Mucosa of rectum (tissue), 2 donors: Measurements from ENCODE around the gene TNFAIP1.

ENCODE experiments used
- H3K27ac ChIP-seq, 2 donors: one replicate each; pipeline ENCODE4 v1.7.0; 2013; ENCODE audit warnings: inconsistent platforms in 2 of 2, low read depth in 2 of 2, low read length in 2 of 2
- H3K27me3 ChIP-seq, 2 donors: one replicate each; pipeline ENCODE4 v1.7.0; 2013; ENCODE audit warnings: low read length in 2 of 2; ENCODE audit not compliant: control insufficient read depth in 2 of 2, insufficient read depth in 2 of 2
- H3K36me3 ChIP-seq, 2 donors: one replicate each; pipeline ENCODE4 v1.7.0; 2013; ENCODE audit warnings: low read length in 2 of 2; ENCODE audit not compliant: control insufficient read depth in 2 of 2, insufficient read depth in 2 of 2
- H3K4me1 ChIP-seq, 2 donors: one replicate each; pipeline ENCODE4 v1.7.0; 2013; ENCODE audit warnings: low read length in 2 of 2, mild to moderate bottlenecking in 1 of 2; ENCODE audit not compliant: control insufficient read depth in 2 of 2, insufficient read depth in 2 of 2
- H3K4me3 ChIP-seq, 2 donors: one replicate each; pipeline ENCODE4 v1.7.0; 2013; ENCODE audit warnings: low read length in 2 of 2
- H3K9ac ChIP-seq, 2 donors: one replicate each; pipeline ENCODE4 v1.7.0; 2013; ENCODE audit warnings: low read length in 2 of 2, low read depth in 1 of 2, mild to moderate bottlenecking in 1 of 2
- H3K9me3 ChIP-seq, 2 donors: one replicate each; pipeline ENCODE4 v1.7.0; 2013; ENCODE audit warnings: low read length in 2 of 2; ENCODE audit not compliant: control insufficient read depth in 2 of 2
- donor health status: healthy.
- donor health status: Normal muscosa, but diverticular disease.

The TNFAIP1 gene

GRCh38 chr17:28363186-28363585, 27.6 kb downstream of the TNFAIP1 start:
- H3K36me3 ChIP-seq = peaks cover 32 to 48% of the 10 kb centered on the region in 2 donors
- no peaks in the 10 kb centered on the region for H3K27me3 ChIP-seq
- H3K9ac ChIP-seq = no peak overlapping the region
- no peak overlapping the region for H3K4me3 ChIP-seq
- no peak overlapping the region for H3K27ac ChIP-seq
- H3K9me3 ChIP-seq = no peaks in the 10 kb centered on the region
- peaks cover 3 to 4% of the 10 kb centered on the region in 2 donors for H3K4me1 ChIP-seq

- Histone ChIP-seq H3K4me1 (no peaks in the 10 kb centered on the region), H3K4me3 (no peak overlapping the region), H3K27me3 (no peaks in the 10 kb centered on the region), H3K9ac (no peak overlapping the region), H3K36me3 (peaks cover 32 to 48% of the 10 kb centered on the region in 2 donors), H3K9me3 (no peaks in the 10 kb centered on the region), H3K27ac (no peak overlapping the region)
Measured at GRCh38 chr17:28363776-28364650, 28.5 kb downstream of the TNFAIP1 start.

- H3K36me3 ChIP-seq = peaks cover 32 to 44% of the 10 kb centered on the region in 2 donors
- no peaks in the 10 kb centered on the region for H3K9me3 ChIP-seq
- H3K27ac ChIP-seq = no peak within 1 kb of the TSS
- H3K9ac ChIP-seq = no peak within 1 kb of the TSS
- no peaks in the 10 kb centered on the region for H3K4me1 ChIP-seq
- H3K4me3 ChIP-seq = no peak within 1 kb of the TSS
- no peaks in the 10 kb centered on the region for H3K27me3 ChIP-seq
Measured at GRCh38 chr17:28364665-28365363, 29.3 kb downstream of the TNFAIP1 start, which contains the start of gene SEBOX. Gene SEBOX (minus strand): TSS chr17:28365199. CDS start chr17:28365151, 48 bp downstream.

GRCh38 chr17:28365487-28365886, 29.9 kb downstream of the TNFAIP1 start:
- Histone ChIP-seq H3K27me3 (no peaks in the 10 kb centered on the region), H3K4me3 (no peak overlapping the region), H3K27ac (no peak overlapping the region), H3K9me3 (no peaks in the 10 kb centered on the region), H3K36me3 (peaks cover 29 to 38% of the 10 kb centered on the region in 2 donors), H3K9ac (no peak overlapping the region), H3K4me1 (no peaks in the 10 kb centered on the region)

GRCh38 chr17:28366605-28367004, 31.0 kb downstream of the TNFAIP1 start:
- Histone ChIP-seq H3K9me3 (no peaks in the 10 kb centered on the region), H3K36me3 (peaks cover 18 to 26% of the 10 kb centered on the region in 2 donors), H3K9ac (no peak overlapping the region), H3K4me3 (no peak overlapping the region), H3K27ac (no peak overlapping the region), H3K4me1 (no peaks in the 10 kb centered on the region), H3K27me3 (peaks cover 0 to 2% of the 10 kb centered on the region in 2 donors)

- H3K27me3 ChIP-seq = peaks cover 4 to 5% of the 10 kb centered on the region in 2 donors
- H3K36me3 ChIP-seq = peaks cover 14 to 17% of the 10 kb centered on the region in 2 donors
- H3K27ac ChIP-seq = no peak overlapping the region
- no peaks in the 10 kb centered on the region for H3K9me3 ChIP-seq
- H3K4me3 ChIP-seq = no peak overlapping the region
- no peak overlapping the region for H3K9ac ChIP-seq
- H3K4me1 ChIP-seq = peaks cover 4 to 6% of the 10 kb centered on the region in 2 donors
Measured at GRCh38 chr17:28367641-28368305, 32.2 kb downstream of the TNFAIP1 start.

GRCh38 chr17:28368306-28368831, 32.8 kb downstream of the TNFAIP1 start:
- Histone ChIP-seq H3K27me3 (peaks cover 7 to 9% of the 10 kb centered on the region in 2 donors), H3K4me1 (peaks cover 7 to 9% of the 10 kb centered on the region in 2 donors), H3K4me3 (no peak overlapping the region), H3K36me3 (peaks cover 10 to 11% of the 10 kb centered on the region in 2 donors), H3K27ac (no peak overlapping the region), H3K9me3 (no peaks in the 10 kb centered on the region), H3K9ac (no peak overlapping the region)

- Histone ChIP-seq H3K9ac (no peak overlapping the region), H3K4me3 (no peak overlapping the region), H3K4me1 (peaks cover 7 to 9% of the 10 kb centered on the region in 2 donors), H3K27ac (no peak overlapping the region), H3K36me3 (peaks cover 4 to 5% of the 10 kb centered on the region in 2 donors), H3K9me3 (no peaks in the 10 kb centered on the region), H3K27me3 (peaks cover 7 to 9% of the 10 kb centered on the region in 2 donors)
Measured at GRCh38 chr17:28368915-28369683, 33.5 kb downstream of the TNFAIP1 start.

- Histone ChIP-seq H3K36me3 (peaks cover under 1 to 3% of the 10 kb centered on the region in 2 donors), H3K27me3 (peaks cover 7 to 9% of the 10 kb centered on the region in 2 donors), H3K9ac (no peak overlapping the region), H3K9me3 (no peaks in the 10 kb centered on the region), H3K4me1 (peaks cover 7 to 9% of the 10 kb centered on the region in 2 donors), H3K27ac (no peak overlapping the region), H3K4me3 (no peak overlapping the region)
Measured at GRCh38 chr17:28369684-28370034, 34.1 kb downstream of the TNFAIP1 start.
